ENCODE results near the gene PRRT3. TPM values are rescaled to one million over a fixed set of nuclear protein-coding genes. Genes with fewer than 3 reads are reported as not detected.

PRRT3 gene
- total RNA-seq, 1 experiment from 2014 or later, result 4.4 TPM

DNA sequence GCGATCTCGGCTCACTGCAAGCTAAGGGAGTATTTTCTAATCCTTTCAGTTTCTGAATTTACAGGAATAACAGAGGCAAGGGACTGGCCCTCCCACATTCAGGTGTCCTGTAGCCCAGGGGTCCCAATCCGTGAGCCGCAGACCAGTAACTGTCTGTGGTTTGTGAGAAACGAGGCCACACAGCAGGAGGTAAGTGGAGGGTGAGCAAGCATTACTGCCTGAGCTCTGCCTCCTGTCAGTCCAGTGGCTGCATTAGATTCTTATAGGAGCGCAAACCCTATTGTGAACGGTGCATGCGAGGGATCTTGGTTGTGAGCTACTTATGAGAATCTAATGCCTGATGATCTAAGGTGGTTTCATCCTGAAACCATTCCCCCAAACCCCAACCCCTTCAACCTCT lies 40.3 kb downstream of the PRRT3 start:
- Histone ChIP-seq H3K79me2 (ENCODE audit: low read length) (peaks cover 9% of the 10 kb centered on the region), H3K4me3 (ENCODE audit: low read length) (no peak overlapping the region), H3K27ac (ENCODE audit: low read length) (no peak overlapping the region), H4K20me1 (ENCODE audit: low read length) (no peaks in the 10 kb centered on the region), H3K27me3 (ENCODE audit: low read length) (no peaks in the 10 kb centered on the region), H3K9me2 (replicated peaks; ENCODE audit: low read length) (no peaks in the 10 kb centered on the region), H3F3A (ENCODE audit: low read length, unreplicated experiment) (no peaks in the 10 kb centered on the region), H3K9ac (ENCODE audit: low read length) (no peak overlapping the region), H3K4me2 (ENCODE audit: low read length) (peak overlapping the region; percentile 29; the same call in 1 of the 2 replicates), H2AFZ (ENCODE audit: low read length) (no peak overlapping the region), H3K9me3 (ENCODE audit: low read length) (no peaks in the 10 kb centered on the region), H3K4me1 (ENCODE audit: insufficient read depth, low read length) (peaks cover 49% of the 10 kb centered on the region), H3K36me3 (ENCODE audit: low read depth, low read length) (no peaks in the 10 kb centered on the region)
- ChIA-PET POLR2A (ENCODE audit: unreplicated experiment) (interaction anchor here (0.8 kb wide), 1 partner anchor 14 kb away, joined by 5 read pairs; no protein-coding TSS in a partner anchor), CTCF (interaction anchor here (0.6 to 1.2 kb wide), 4 partner anchors 9 to 411 kb away, joined by 3 to 9 read pairs (median 4); no protein-coding TSS in a partner anchor)
- DNase-seq, result no peak
- no peak for TF ChIP-seq EZH2phosphoT487 (IDR thresholded peaks at IDR 0.05; ENCODE audit: borderline replicate concordance, low read length)
- TF ChIP-seq, protein P1, sequence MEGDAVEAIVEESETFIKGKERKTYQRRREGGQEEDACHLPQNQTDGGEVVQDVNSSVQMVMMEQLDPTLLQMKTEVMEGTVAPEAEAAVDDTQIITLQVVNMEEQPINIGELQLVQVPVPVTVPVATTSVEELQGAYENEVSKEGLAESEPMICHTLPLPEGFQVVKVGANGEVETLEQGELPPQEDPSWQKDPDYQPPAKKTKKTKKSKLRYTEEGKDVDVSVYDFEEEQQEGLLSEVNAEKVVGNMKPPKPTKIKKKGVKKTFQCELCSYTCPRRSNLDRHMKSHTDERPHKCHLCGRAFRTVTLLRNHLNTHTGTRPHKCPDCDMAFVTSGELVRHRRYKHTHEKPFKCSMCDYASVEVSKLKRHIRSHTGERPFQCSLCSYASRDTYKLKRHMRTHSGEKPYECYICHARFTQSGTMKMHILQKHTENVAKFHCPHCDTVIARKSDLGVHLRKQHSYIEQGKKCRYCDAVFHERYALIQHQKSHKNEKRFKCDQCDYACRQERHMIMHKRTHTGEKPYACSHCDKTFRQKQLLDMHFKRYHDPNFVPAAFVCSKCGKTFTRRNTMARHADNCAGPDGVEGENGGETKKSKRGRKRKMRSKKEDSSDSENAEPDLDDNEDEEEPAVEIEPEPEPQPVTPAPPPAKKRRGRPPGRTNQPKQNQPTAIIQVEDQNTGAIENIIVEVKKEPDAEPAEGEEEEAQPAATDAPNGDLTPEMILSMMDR (conservative IDR thresholded peaks at IDR 0.05; ENCODE audit: low read depth, low read length), result no peak
- no peak for TF ChIP-seq EZH2 (IDR thresholded peaks at IDR 0.05; ENCODE audit: low read length, unreplicated experiment)
- intact Hi-C loops (cut with micrococcal nuclease), result loop anchor here (1.0 kb wide), 1 partner anchor 14 kb away; no protein-coding TSS in a partner anchor
- BruUV-seq (replicated peaks), result no TSS peak
- no peak for ATAC-seq

DNA sequence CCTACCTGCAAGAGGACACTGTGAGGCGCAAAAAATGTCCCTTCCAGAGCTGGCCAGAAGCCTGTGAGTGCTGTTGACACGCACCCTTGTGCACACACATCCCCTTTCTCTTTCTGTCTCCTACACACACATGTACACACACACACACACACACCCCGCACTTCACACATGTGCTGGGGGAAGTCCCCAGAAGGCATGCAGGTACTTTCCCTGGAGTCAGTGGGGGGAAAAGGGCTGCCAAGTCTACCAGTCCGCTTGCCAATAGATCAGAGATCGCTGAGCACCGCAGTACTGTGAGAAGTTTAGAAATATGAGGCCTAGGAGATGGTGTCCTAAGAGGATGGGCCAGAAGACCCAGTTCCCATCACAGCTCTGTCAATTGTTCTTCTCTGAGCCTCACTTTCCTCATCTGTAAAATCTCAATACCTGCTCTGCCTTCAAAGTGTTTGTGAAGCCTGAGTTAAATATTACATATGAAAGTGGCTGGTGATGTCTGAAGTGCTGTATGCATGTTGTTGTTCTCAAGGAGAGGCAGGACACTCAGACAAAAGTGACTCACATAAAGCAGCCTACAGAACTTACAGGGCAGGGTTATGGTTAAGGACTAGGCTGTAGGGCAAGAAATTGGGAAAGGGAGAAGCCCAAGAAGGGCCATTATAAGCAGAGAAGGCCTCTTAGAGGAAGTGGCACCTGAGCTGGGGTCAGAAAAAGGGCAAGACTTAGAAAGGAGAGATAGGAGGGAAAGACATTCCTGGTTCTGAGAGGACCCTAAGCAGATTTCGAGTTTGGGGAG lies 42.8 kb downstream of the PRRT3 start:
- CTCF ChIA-PET, result no interaction called here
- TF ChIP-seq, protein P1 (conservative IDR thresholded peaks at IDR 0.05; ENCODE audit: low read depth, low read length), result no peak
- TF ChIP-seq EZH2 (IDR thresholded peaks at IDR 0.05; ENCODE audit: low read length, unreplicated experiment), result no peak
- no TSS peak for BruUV-seq (replicated peaks)

DNA sequence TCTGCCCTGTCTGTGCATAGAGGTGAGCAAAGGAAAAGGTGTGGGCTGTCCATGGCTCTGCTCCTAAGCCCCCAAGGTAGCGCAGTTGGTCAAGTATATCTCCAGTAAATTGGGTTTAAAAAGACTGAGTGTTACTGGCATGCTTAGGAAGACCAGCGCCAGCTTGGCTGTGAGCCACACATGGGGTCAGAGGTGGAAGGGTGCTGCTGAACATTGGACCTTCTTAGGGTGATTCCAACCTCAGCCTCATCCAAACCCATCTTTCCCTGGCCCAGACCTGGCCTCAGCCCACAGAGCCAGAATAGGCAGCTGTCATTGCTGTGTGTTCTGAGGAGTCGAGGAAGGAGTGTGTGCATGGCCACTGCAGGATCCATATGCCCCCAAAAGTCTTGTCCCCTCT lies 43.9 kb downstream of the PRRT3 start:
- no peak for DNase-seq
- CTCF ChIA-PET, result no interaction called here
- H3K36me3 ChIP-seq (ENCODE audit: low read depth, low read length), result no peaks in the 10 kb centered on the region

More for the DNA sequence above, 42.8 kb downstream of the PRRT3 start:
- H3K79me2 ChIP-seq (ENCODE audit: low read length), result peaks cover 3% of the 10 kb centered on the region
- H3K9ac ChIP-seq (ENCODE audit: low read length), result no peak overlapping the region
- no peak overlapping the region for H3K27ac ChIP-seq (ENCODE audit: low read length)
- H3K27me3 ChIP-seq (ENCODE audit: low read length), result no peaks in the 10 kb centered on the region
- POLR2A ChIA-PET (ENCODE audit: unreplicated experiment), result no interaction called here
- H3K9me3 ChIP-seq (ENCODE audit: low read length), result no peaks in the 10 kb centered on the region
- no peaks in the 10 kb centered on the region for H3K9me2 ChIP-seq (replicated peaks; ENCODE audit: low read length)
- no peaks in the 10 kb centered on the region for H3F3A ChIP-seq (ENCODE audit: low read length, unreplicated experiment)
- H3K4me1 ChIP-seq (ENCODE audit: insufficient read depth, low read length), result peaks cover 28% of the 10 kb centered on the region
- H3K4me3 ChIP-seq (ENCODE audit: low read length), result no peak overlapping the region
- H2AFZ ChIP-seq (ENCODE audit: low read length), result no peak overlapping the region
- H3K4me2 ChIP-seq (ENCODE audit: low read length), result no peak overlapping the region
- no peaks in the 10 kb centered on the region for H4K20me1 ChIP-seq (ENCODE audit: low read length)
- no peaks in the 10 kb centered on the region for H3K36me3 ChIP-seq (ENCODE audit: low read depth, low read length)
- intact Hi-C loops (cut with micrococcal nuclease), result no loop called here
- ATAC-seq, result no peak
- no peak for DNase-seq

More for the DNA sequence above, 43.9 kb downstream of the PRRT3 start:
- H3K4me2 ChIP-seq (ENCODE audit: low read length), result no peak overlapping the region
- POLR2A ChIA-PET (ENCODE audit: unreplicated experiment), result no interaction called here
- H3K9me2 ChIP-seq (replicated peaks; ENCODE audit: low read length), result no peaks in the 10 kb centered on the region
- no TSS peak for BruUV-seq (replicated peaks)
- no peaks in the 10 kb centered on the region for H4K20me1 ChIP-seq (ENCODE audit: low read length)
- H3K9me3 ChIP-seq (ENCODE audit: low read length), result no peaks in the 10 kb centered on the region
- ATAC-seq, result no peak
- H3F3A ChIP-seq (ENCODE audit: low read length, unreplicated experiment), result no peaks in the 10 kb centered on the region
- H2AFZ ChIP-seq (ENCODE audit: low read length), result no peak overlapping the region
- intact Hi-C loops (cut with micrococcal nuclease), result no loop called here
- TF ChIP-seq, protein P1 (conservative IDR thresholded peaks at IDR 0.05; ENCODE audit: low read depth, low read length), result no peak
- no peak for TF ChIP-seq EZH2 (IDR thresholded peaks at IDR 0.05; ENCODE audit: low read length, unreplicated experiment)
- no peak for TF ChIP-seq EZH2phosphoT487 (IDR thresholded peaks at IDR 0.05; ENCODE audit: borderline replicate concordance, low read length)
- no peak overlapping the region for H3K4me3 ChIP-seq (ENCODE audit: low read length)
- H3K9ac ChIP-seq (ENCODE audit: low read length), result no peak overlapping the region
- no peaks in the 10 kb centered on the region for H3K79me2 ChIP-seq (ENCODE audit: low read length)
- no peak overlapping the region for H3K27ac ChIP-seq (ENCODE audit: low read length)
- peaks cover 24% of the 10 kb centered on the region for H3K4me1 ChIP-seq (ENCODE audit: insufficient read depth, low read length)
- H3K27me3 ChIP-seq (ENCODE audit: low read length), result no peaks in the 10 kb centered on the region
